H1 (cell line): ENCODE data around the gene VIPR2. TPM values are rescaled to one million over a fixed set of nuclear protein-coding genes. Genes with fewer than 3 reads are reported as not detected.
"Not testable (repeated sequence)": the region's sequence is repeated elsewhere in the genome, so short reads cannot be mapped to it uniquely, and the experiment has no call there.

Experiments
- CTCF ChIA-PET: fragments of 300-600 bp; sonication (Branson Sonifier 250); formaldehyde crosslinking; loops from one replicate; lab custom pipeline; 2021; ENCODE audit not compliant: partially characterized antibody; lab: Charles Lee
- POLR2A ChIA-PET: fragments of 300-600 bp; sonication (Branson Sonifier 250); formaldehyde crosslinking; loops from one replicate; lab custom pipeline; 2021; ENCODE audit warnings: inconsistent platforms; ENCODE audit not compliant: partially characterized antibody; lab: Charles Lee
- DNase-seq, 2 experiments: peaks; one replicate each; pipeline versions ENCODE4 v3.0.0 to v3.0.0-alpha.2; 2010 to 2022; ENCODE audit warnings: low spot score in 2 of 2, low read depth in 1 of 2, mixed read lengths in 1 of 2
- FAIRE-seq: peaks from 2 replicates; lab custom pipeline; 2011; peaks lifted over from hg19 to GRCh38; lab: Jason Lieb, UNC
- H2AFZ ChIP-seq: 2 replicates; pipeline ENCODE4 v1.8.1; 2012; ENCODE audit warnings: low read length, inconsistent platforms
- H2AK5ac ChIP-seq: 2 replicates; pipeline ENCODE4 v1.6.1; 2013; ENCODE audit warnings: low read depth, low read length
- H2BK120ac ChIP-seq: replicated peaks from 2 replicates; pipeline ENCODE3; 2013; ENCODE audit warnings: low read depth, low read length, inconsistent platforms
- H2BK12ac ChIP-seq: 2 replicates; pipeline ENCODE4 v1.6.1; 2013; ENCODE audit warnings: low read depth, low read length
- H2BK15ac ChIP-seq: 2 replicates; pipeline ENCODE4 v1.6.1; 2013; ENCODE audit warnings: low read length
- H2BK20ac ChIP-seq: 2 replicates; pipeline ENCODE4 v1.6.1; 2013; ENCODE audit warnings: low read length
- H2BK5ac ChIP-seq: 2 replicates; pipeline ENCODE4 v1.6.1; 2013; ENCODE audit warnings: low read depth, low read length
- H3K14ac ChIP-seq: 2 replicates; pipeline ENCODE4 v1.6.1; 2013; ENCODE audit warnings: inconsistent platforms; ENCODE audit not compliant: insufficient read length
- H3K18ac ChIP-seq: 2 replicates; pipeline ENCODE4 v1.6.1; 2013; ENCODE audit warnings: low read length; ENCODE audit errors: extremely low read depth
- H3K23ac ChIP-seq: 2 replicates; pipeline ENCODE4 v1.6.1; 2013; ENCODE audit warnings: inconsistent platforms; ENCODE audit not compliant: insufficient read length
- H3K23me2 ChIP-seq: 2 replicates; pipeline ENCODE4 v1.6.1; 2013; ENCODE audit warnings: low read depth, low read length
- H3K27ac ChIP-seq: 2 replicates; pipeline ENCODE4 v1.6.1; 2011; ENCODE audit warnings: low read depth, low read length, inconsistent platforms
- H3K27me3 ChIP-seq, 4 experiments: replicated peaks in 1 of 4; 1 replicate in 1 of 4; 2 replicates in 3 of 4; pipeline versions ENCODE4 v1.6.1 to v1.8.1; 2011 to 2013; ENCODE audit warnings: low read length in 3 of 4, mild to moderate bottlenecking in 3 of 4, inconsistent platforms in 2 of 4, mixed read lengths in 2 of 4, moderate library complexity in 1 of 4; ENCODE audit not compliant: control insufficient read depth in 3 of 4, insufficient read depth in 3 of 4; ENCODE audit errors: extremely low read depth in 1 of 4
- H3K36me3 ChIP-seq, 4 experiments: 2 replicates each; pipeline versions ENCODE4 v1.6.1 to v1.8.1; 2011 to 2013; ENCODE audit warnings: mild to moderate bottlenecking in 4 of 4, low read length in 3 of 4, moderate library complexity in 2 of 4, control low read depth in 1 of 4, inconsistent platforms in 1 of 4; ENCODE audit not compliant: insufficient read depth in 4 of 4, control insufficient read depth in 2 of 4
- H3K4ac ChIP-seq: replicated peaks from 2 replicates; pipeline ENCODE3; 2013; ENCODE audit warnings: low read length, low read depth, mixed read lengths, inconsistent platforms; ENCODE audit not compliant: insufficient read length
- H3K4me1 ChIP-seq, 4 experiments: replicated peaks in 1 of 4; 1 replicate in 1 of 4; 2 replicates in 3 of 4; pipeline versions ENCODE4 v1.6.1 to v1.8.1; 2011 to 2013; ENCODE audit warnings: low read length in 3 of 4, inconsistent platforms in 2 of 4, mixed read lengths in 1 of 4; ENCODE audit not compliant: insufficient read depth in 4 of 4, control insufficient read depth in 3 of 4
- H3K4me2 ChIP-seq, 2 experiments: 2 replicates each; pipeline versions ENCODE4 v1.6.1 to v1.8.1; 2011 to 2013; ENCODE audit warnings: low read depth in 2 of 2, low read length in 2 of 2, control low read depth in 1 of 2, inconsistent platforms in 1 of 2, mild to moderate bottlenecking in 1 of 2; ENCODE audit not compliant: insufficient read depth in 1 of 2
- H3K4me3 ChIP-seq, 4 experiments: fragments of 200-600, 300-600 bp in 1 of 4; sonication (generic), shearing (Covaris generic), sonication (Bioruptor Twin) in 1 of 4; 2 replicates each; pipeline versions ENCODE4 v1.5.1 to v1.8.1; 2011 to 2016; ENCODE audit warnings: low read length in 4 of 4, low read depth in 3 of 4, control low read depth in 2 of 4, inconsistent platforms in 2 of 4, mild to moderate bottlenecking in 2 of 4, mixed read lengths in 1 of 4, moderate library complexity in 1 of 4; ENCODE audit not compliant: insufficient read depth in 2 of 4; ENCODE audit errors: extremely low read depth in 1 of 4
- H3K56ac ChIP-seq: replicated peaks from 2 replicates; pipeline ENCODE3; 2013; ENCODE audit warnings: low read depth, mild to moderate bottlenecking, mixed read lengths, low read length, inconsistent platforms; ENCODE audit not compliant: insufficient read length
- H3K79me1 ChIP-seq: 2 replicates; pipeline ENCODE4 v1.6.1; 2013; ENCODE audit warnings: low read depth, low read length, control low read depth
- H3K79me2 ChIP-seq, 2 experiments: 2 replicates each; pipeline versions ENCODE4 v1.6.1 to v1.8.1; 2012 to 2013; ENCODE audit warnings: low read length in 2 of 2, mild to moderate bottlenecking in 2 of 2, inconsistent platforms in 1 of 2; ENCODE audit not compliant: insufficient read depth in 2 of 2, control insufficient read depth in 1 of 2
- H3K9ac ChIP-seq, 4 experiments: replicated peaks in 1 of 4; 1 replicate in 1 of 4; 2 replicates in 3 of 4; pipeline versions ENCODE4 v1.6.1 to v1.8.1; 2011 to 2013; ENCODE audit warnings: low read depth in 3 of 4, low read length in 3 of 4, control low read depth in 2 of 4, mild to moderate bottlenecking in 2 of 4, moderate library complexity in 2 of 4, inconsistent platforms in 1 of 4; ENCODE audit errors: extremely low read depth in 1 of 4
- H3K9me3 ChIP-seq, 2 experiments: 2 replicates each; pipeline versions ENCODE4 v1.6.1 to v1.8.1; 2012 to 2013; ENCODE audit warnings: mild to moderate bottlenecking in 2 of 2, moderate library complexity in 2 of 2, control low read depth in 1 of 2, inconsistent platforms in 1 of 2, low read depth in 1 of 2, low read length in 1 of 2, mixed read lengths in 1 of 2; ENCODE audit not compliant: insufficient read depth in 2 of 2
- H4K20me1 ChIP-seq, 2 experiments: replicated peaks in 1 of 2; 2 replicates each; pipeline versions ENCODE3 to v1.8.1; 2011 to 2013; ENCODE audit warnings: inconsistent platforms in 2 of 2, low read length in 2 of 2, mild to moderate bottlenecking in 1 of 2; ENCODE audit not compliant: insufficient read depth in 2 of 2, control insufficient read depth in 1 of 2
- H4K5ac ChIP-seq: 2 replicates; pipeline ENCODE4 v1.6.1; 2013; ENCODE audit warnings: low read length, low read depth, mixed read lengths, inconsistent platforms; ENCODE audit not compliant: insufficient read length
- H4K8ac ChIP-seq: 2 replicates; pipeline ENCODE4 v1.8.0; 2013; ENCODE audit warnings: mild to moderate bottlenecking, moderate library complexity, low read length, inconsistent platforms; ENCODE audit not compliant: insufficient read depth; ENCODE audit errors: extremely low read depth
- H4K91ac ChIP-seq: replicated peaks from 2 replicates; pipeline ENCODE3; 2013; ENCODE audit warnings: low read length, mixed read lengths, inconsistent platforms; ENCODE audit not compliant: insufficient read length
- WGBS, 2 experiments: shearing (Covaris generic) in 1 of 2; methylation state at CpG; one replicate each; pipeline versions ENCODE4 v1.1.6 to v1.1.7; 2013 to 2015; ENCODE audit warnings: low lambda C conversion rate in 2 of 2, mixed read lengths in 2 of 2, inconsistent platforms in 1 of 2, low coverage in 1 of 2, missing lambda C conversion rate in 1 of 2; ENCODE audit not compliant: insufficient replicate concordance in 2 of 2, insufficient coverage in 1 of 2, insufficient read length in 1 of 2; ENCODE audit errors: extremely low coverage in 1 of 2, missing lambda C conversion rate in 1 of 2; 5-methylcytosine and 5-hydroxymethylcytosine counted together
- polyA plus RNA-seq, 7 experiments: library from polyadenylated mRNA; depleted of rRNA in 3 of 7; stranded (reverse) in 5 of 7; unstranded in 2 of 7; fragments of >200 nt in 5 of 7; fragments of 200-250 nt in 2 of 7; gene quantifications; 1 replicate in 5 of 7; 2 replicates in 1 of 7; 4 replicates in 1 of 7; pipeline versions ENCODE4 v1.2.1 to v1.2.3, GENCODE V29; 2011 to 2013; ENCODE audit warnings: missing spikeins in 2 of 7, mixed read lengths in 2 of 7
- total RNA-seq: library from RNA; stranded (reverse); fragmentation: NEBNext Ultra II Directional; extraction: Animal tissue kit (Norgen Biotek cat#: 25700); gene quantifications from 2 replicates; pipeline ENCODE4 v1.2.1, GENCODE V29; 2021

Gene VIPR2
- total and polyA plus RNA-seq, 2 of the 8 experiments (the other 6 are each of a cell fraction or from before 2014, with no cell fraction given) = 2.4 to 6.3 TPM

DNA sequence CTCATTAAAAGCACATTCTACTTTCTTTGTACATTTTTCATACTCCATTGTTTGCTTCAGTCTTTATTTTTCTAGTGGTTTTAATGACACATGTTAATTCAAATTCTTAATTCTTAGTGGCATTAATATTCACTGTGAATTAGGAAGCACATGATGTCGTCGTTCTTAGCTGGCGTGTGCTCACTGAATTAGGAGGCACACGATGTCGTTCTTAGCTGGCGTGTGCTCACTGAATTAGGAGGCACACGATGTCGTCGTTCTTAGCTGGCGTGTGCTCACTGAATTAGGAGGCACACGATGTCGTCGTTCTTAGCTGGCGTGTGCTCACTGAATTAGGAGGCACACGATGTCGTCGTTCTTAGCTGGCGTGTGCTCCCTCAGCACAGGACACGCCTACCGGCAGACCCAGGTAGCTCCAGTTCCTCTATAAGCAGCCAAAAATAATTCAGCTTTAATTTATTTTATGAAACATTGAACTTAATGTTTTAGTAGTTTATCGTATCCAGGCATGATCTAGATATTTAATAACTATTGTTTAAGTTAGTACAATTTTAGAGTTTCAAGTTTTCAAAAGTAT is 17.5 kb upstream of the VIPR2 start:
- H3K9ac ChIP-seq, H2AK5ac ChIP-seq, FAIRE-seq, POLR2A ChIA-PET, H4K20me1 ChIP-seq, H2BK5ac ChIP-seq, H3K36me3 ChIP-seq, H2BK12ac ChIP-seq, H2BK15ac ChIP-seq, H2AFZ ChIP-seq, H3K18ac ChIP-seq, H3K23ac ChIP-seq, H4K8ac ChIP-seq, DNase-seq, H3K14ac ChIP-seq, H3K79me1 ChIP-seq, H3K56ac ChIP-seq, H3K23me2 ChIP-seq, H3K27ac ChIP-seq, H4K91ac ChIP-seq, H4K5ac ChIP-seq, H3K27me3 ChIP-seq, H3K4me1 ChIP-seq, H3K4me2 ChIP-seq, H3K4me3 ChIP-seq, H3K4ac ChIP-seq, H2BK120ac ChIP-seq, H2BK20ac ChIP-seq, H3K79me2 ChIP-seq, H3K9me3 ChIP-seq: not testable (repeated sequence)
- WGBS, 2 experiments = 90% methylated on average over 21 of the region's 21 CpGs; no CpG with 5 or more reads in 1 of the 2 experiments
- CTCF ChIA-PET = interaction anchor here (1.6 kb wide), 1 partner anchor 21 kb away, joined by 3 read pairs; no protein-coding TSS in a partner anchor
